Left ventricle myocardium inferior (tissue), 1 donor: ENCODE results near the gene CERS5. TPM values are rescaled to one million over a fixed set of nuclear protein-coding genes. Genes with fewer than 3 reads are reported as not detected.
"Not testable (repeated sequence)": the region's sequence is repeated elsewhere in the genome, so short reads cannot be mapped to it uniquely, and the experiment has no call there.

Experiments used
- DNase-seq: peaks from one replicate; pipeline ENCODE4 v3.0.0-alpha.2; 2020
- H3K27ac ChIP-seq: fragments of 200-600 bp; replicated peaks from 2 replicates; pipeline ENCODE4 v1.8.0; 2021
- H3K27me3 ChIP-seq: fragments of 200-600 bp; 2 replicates; pipeline ENCODE4 v1.8.0; 2021; ENCODE audit warnings: low read depth
- H3K36me3 ChIP-seq: fragments of 200-600 bp; 2 replicates; pipeline ENCODE4 v1.8.0; 2021
- H3K4me1 ChIP-seq: fragments of 200-600 bp; 2 replicates; pipeline ENCODE4 v1.8.0; 2021
- H3K4me3 ChIP-seq: fragments of 200-600 bp; 2 replicates; pipeline ENCODE4 v1.8.0; 2021; ENCODE audit warnings: mild to moderate bottlenecking, moderate library complexity
- H3K9me3 ChIP-seq: fragments of 200-600 bp; replicated peaks from 2 replicates; pipeline ENCODE4 v1.8.0; 2021
- intact Hi-C: fragments of 100-400 bp; cut with micrococcal nuclease; formaldehyde crosslinking; loops from one replicate; pipeline ENCODE4 v1.11.0; 2022
- total RNA-seq: library from RNA; stranded (reverse); fragmentation: NEBNext Ultra II Directional; extraction: Animal tissue kit (Norgen Biotek cat#: 25700); gene quantifications from one replicate; pipeline ENCODE4 v1.2.1, GENCODE V29; 2021
- TF ChIP-seq, protein P1 (sequence below): fragments of 200-600 bp; IDR thresholded peaks from 2 replicates; pipeline ENCODE4 v1.8.0; 2021; ENCODE audit warnings: antibody characterized with exemption, mild to moderate bottlenecking, borderline replicate concordance
- donor health status: DM: no; HTN: yes; CAD: no; lungs with severe emphysema.

Gene CERS5
- total RNA-seq, 1 donor from 2014 or later, result 7.6 TPM

DNA sequence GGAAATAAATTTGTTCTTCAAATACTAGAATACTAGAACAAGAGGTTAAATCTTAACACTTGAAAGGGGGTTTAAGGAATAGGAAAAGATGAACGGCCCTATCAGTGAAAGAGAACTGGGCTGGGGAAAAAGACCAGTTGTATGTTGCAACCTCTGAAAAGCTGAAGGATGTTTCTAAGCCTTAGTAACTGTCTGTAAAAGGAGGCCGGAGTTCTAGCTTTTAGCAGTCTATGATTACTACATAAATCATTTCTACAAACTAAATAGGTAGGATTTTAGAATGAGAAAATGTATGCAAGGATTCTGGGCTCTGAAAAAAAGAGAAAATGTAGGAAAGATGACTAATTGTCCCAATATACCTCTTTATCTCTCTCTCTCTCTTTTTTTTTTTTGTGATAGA is 4.9 kb downstream of the CERS5 start:
- peaks cover 4% of the 10 kb centered on the region for H3K36me3 ChIP-seq
- intact Hi-C loops, result no loop called here
- no peak for DNase-seq
- no peak overlapping the region for H3K4me3 ChIP-seq
- no peaks in the 10 kb centered on the region for H3K9me3 ChIP-seq
- no peak overlapping the region for H3K27ac ChIP-seq
- TF ChIP-seq, protein P1, sequence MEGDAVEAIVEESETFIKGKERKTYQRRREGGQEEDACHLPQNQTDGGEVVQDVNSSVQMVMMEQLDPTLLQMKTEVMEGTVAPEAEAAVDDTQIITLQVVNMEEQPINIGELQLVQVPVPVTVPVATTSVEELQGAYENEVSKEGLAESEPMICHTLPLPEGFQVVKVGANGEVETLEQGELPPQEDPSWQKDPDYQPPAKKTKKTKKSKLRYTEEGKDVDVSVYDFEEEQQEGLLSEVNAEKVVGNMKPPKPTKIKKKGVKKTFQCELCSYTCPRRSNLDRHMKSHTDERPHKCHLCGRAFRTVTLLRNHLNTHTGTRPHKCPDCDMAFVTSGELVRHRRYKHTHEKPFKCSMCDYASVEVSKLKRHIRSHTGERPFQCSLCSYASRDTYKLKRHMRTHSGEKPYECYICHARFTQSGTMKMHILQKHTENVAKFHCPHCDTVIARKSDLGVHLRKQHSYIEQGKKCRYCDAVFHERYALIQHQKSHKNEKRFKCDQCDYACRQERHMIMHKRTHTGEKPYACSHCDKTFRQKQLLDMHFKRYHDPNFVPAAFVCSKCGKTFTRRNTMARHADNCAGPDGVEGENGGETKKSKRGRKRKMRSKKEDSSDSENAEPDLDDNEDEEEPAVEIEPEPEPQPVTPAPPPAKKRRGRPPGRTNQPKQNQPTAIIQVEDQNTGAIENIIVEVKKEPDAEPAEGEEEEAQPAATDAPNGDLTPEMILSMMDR, result no peak
- H3K27me3 ChIP-seq, result no peaks in the 10 kb centered on the region
- peaks cover 23% of the 10 kb centered on the region for H3K4me1 ChIP-seq

DNA sequence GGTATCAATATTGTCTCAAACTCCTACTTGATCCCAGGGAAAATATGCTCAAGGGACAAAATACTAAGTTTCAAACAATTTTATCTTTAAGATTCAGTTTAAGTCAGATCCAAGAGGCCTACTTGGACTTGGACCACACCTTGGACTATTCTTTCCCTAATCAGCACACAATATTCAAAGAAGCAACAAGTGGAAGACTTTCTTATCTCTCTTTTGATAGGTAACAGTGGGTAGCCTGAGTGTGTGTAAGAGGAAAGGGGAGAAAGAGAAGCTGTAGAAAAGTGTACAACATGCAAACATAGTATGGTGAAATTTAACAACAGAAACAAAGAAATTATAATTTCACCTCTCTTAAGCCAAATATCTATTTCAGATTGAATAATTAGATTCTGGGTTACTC is 6.5 kb downstream of the CERS5 start:
- peaks cover 8% of the 10 kb centered on the region for H3K4me1 ChIP-seq
- no peaks in the 10 kb centered on the region for H3K27me3 ChIP-seq
- H3K36me3 ChIP-seq, result peaks cover 4% of the 10 kb centered on the region
- DNase-seq, result no peak
- H3K27ac ChIP-seq, result no peak overlapping the region
- H3K9me3 ChIP-seq, result no peaks in the 10 kb centered on the region
- TF ChIP-seq, protein P1, result no peak
- intact Hi-C loops, result no loop called here
- no peak overlapping the region for H3K4me3 ChIP-seq

DNA sequence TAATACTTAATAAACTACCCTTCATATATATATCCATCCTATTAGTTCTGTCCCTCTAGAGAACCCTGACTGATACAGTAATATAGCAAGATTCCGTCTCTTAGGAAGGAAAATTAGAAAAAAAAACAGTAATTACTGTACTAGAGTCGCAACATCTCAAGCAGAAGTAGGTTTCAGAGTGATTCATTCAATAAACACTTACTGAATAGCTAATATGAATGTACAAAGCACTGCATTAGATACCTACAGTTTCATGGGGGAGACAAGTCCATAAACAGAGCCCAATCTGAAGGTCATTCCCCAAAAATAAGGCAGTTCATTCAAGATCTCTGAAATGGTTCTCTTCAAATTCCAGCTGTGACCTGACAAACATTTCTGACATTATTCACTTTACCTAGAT is 9.9 kb downstream of the CERS5 start:
- DNase-seq, result no peak
- no peaks in the 10 kb centered on the region for H3K27me3 ChIP-seq
- intact Hi-C loops, result no loop called here
- H3K27ac ChIP-seq, result no peak overlapping the region
- no peak overlapping the region for H3K4me3 ChIP-seq
- no peaks in the 10 kb centered on the region for H3K9me3 ChIP-seq
- peaks cover under 1% of the 10 kb centered on the region for H3K4me1 ChIP-seq
- TF ChIP-seq, protein P1, result no peak
- H3K36me3 ChIP-seq, result peaks cover 4% of the 10 kb centered on the region

GRCh38 chr12:50156641-50157040 is 10.5 kb downstream of the CERS5 start:
- intact Hi-C loops, result no loop called here
- H3K4me3 ChIP-seq, result no peak overlapping the region
- TF ChIP-seq, protein P1, result no peak
- no peaks in the 10 kb centered on the region for H3K27me3 ChIP-seq
- H3K9me3 ChIP-seq, result no peaks in the 10 kb centered on the region
- H3K4me1 ChIP-seq, result no peaks in the 10 kb centered on the region
- no peak overlapping the region for H3K27ac ChIP-seq
- no peak for DNase-seq
- H3K36me3 ChIP-seq, result peaks cover 4% of the 10 kb centered on the region

DNA sequence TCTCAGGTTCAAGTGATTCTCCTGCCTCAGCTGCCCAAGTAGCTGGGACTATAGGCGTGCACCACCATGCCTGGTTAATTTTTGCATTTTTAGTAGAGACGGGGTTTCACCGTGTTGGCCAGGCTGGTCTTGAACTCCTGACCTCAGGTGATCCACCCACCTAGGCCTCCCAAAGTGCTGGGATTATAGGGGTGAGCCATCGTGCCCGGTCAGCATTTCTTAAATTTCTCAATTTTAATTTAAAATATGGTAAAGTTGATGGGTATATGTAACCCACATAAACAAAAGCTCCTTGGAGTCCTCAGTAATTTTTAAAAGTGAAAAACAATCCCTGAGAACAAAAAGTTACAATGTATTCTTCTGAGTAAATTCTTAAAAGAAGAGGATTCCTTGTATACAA is 12.2 kb downstream of the CERS5 start:
- intact Hi-C loops, H3K36me3 ChIP-seq, H3K27me3 ChIP-seq, H3K9me3 ChIP-seq, H3K27ac ChIP-seq, DNase-seq, H3K4me3 ChIP-seq: not testable (repeated sequence)
- peaks cover 12% of the 10 kb centered on the region for H3K4me1 ChIP-seq

- Histone ChIP-seq H3K4me1 (peaks cover 14% of the 10 kb centered on the region), H3K27ac (no peak overlapping the region), H3K36me3 (no peaks in the 10 kb centered on the region), H3K9me3 (no peaks in the 10 kb centered on the region), H3K27me3 (no peaks in the 10 kb centered on the region), H3K4me3 (no peak overlapping the region)
- intact Hi-C loops, result no loop called here
- TF ChIP-seq, protein P1, result no peak
- no peak for DNase-seq
Observed at GRCh38 chr12:50151047-50151687, 16.0 kb downstream of the CERS5 start.
